PFSK-1 (cell line): ENCODE data around the gene WNK1.

Source experiments
- POLR2AphosphoS5 ChIP-seq: IDR thresholded peaks from 2 replicates; pipeline ENCODE4 v1.6.1; 2012; ENCODE audit warnings: low read depth, mild to moderate bottlenecking, control low read depth, low read length, moderate library complexity
- SIN3A ChIP-seq: IDR thresholded peaks from 2 replicates; pipeline ENCODE4 v1.6.1; 2012; ENCODE audit warnings: mild to moderate bottlenecking, low read length, moderate library complexity, borderline replicate concordance; ENCODE audit not compliant: insufficient read depth
- TF ChIP-seq, protein P1 (sequence below), 2 experiments: IDR thresholded peaks; 2 replicates each; pipeline versions ENCODE4 v1.6.1 to v1.8.0; 2011 to 2012; ENCODE audit warnings: low read depth in 2 of 2, low read length in 2 of 2, control low read depth in 1 of 2, inconsistent platforms in 1 of 2, mild to moderate bottlenecking in 1 of 2, moderate library complexity in 1 of 2; ENCODE audit not compliant: insufficient read depth in 1 of 2

DNA sequence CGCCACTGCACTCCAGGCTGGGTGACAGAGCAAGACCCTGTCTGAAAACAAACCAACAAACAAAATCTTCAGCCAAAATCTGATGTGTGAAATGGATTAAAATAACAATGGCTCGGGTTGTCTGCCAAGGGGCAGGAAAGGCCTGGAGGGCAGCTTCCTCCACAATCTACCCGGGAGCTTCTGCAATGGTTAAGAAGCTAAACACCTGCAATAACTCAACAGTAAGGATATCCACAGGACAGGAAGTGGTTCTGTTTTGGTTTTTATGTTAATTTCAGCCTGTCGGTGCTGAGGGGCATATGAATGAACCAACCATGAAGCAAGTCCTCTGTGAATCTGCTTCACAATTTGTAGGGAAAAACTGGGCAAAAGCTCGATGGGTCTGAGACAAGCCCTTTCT, 162.7 kb downstream of the WNK1 start:
- TF ChIP-seq SIN3A (no peak), POLR2AphosphoS5 (no peak)
- TF ChIP-seq, protein P1, sequence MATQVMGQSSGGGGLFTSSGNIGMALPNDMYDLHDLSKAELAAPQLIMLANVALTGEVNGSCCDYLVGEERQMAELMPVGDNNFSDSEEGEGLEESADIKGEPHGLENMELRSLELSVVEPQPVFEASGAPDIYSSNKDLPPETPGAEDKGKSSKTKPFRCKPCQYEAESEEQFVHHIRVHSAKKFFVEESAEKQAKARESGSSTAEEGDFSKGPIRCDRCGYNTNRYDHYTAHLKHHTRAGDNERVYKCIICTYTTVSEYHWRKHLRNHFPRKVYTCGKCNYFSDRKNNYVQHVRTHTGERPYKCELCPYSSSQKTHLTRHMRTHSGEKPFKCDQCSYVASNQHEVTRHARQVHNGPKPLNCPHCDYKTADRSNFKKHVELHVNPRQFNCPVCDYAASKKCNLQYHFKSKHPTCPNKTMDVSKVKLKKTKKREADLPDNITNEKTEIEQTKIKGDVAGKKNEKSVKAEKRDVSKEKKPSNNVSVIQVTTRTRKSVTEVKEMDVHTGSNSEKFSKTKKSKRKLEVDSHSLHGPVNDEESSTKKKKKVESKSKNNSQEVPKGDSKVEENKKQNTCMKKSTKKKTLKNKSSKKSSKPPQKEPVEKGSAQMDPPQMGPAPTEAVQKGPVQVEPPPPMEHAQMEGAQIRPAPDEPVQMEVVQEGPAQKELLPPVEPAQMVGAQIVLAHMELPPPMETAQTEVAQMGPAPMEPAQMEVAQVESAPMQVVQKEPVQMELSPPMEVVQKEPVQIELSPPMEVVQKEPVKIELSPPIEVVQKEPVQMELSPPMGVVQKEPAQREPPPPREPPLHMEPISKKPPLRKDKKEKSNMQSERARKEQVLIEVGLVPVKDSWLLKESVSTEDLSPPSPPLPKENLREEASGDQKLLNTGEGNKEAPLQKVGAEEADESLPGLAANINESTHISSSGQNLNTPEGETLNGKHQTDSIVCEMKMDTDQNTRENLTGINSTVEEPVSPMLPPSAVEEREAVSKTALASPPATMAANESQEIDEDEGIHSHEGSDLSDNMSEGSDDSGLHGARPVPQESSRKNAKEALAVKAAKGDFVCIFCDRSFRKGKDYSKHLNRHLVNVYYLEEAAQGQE (IDR thresholded peaks at IDR 0.05; ENCODE audit: insufficient read depth in 1 of 2, low read depth in 2 of 2, low read length in 2 of 2), result no peak
